ENCODE results near the gene DSC2. TPM values are rescaled to one million over a fixed set of nuclear protein-coding genes. Genes with fewer than 3 reads are reported as not detected.

The DSC2 gene
- total RNA-seq, 1 donor from 2014 or later: 4.2 TPM

Other genes starting within 250 kb of the DSC2 start
- gene DSC3, start 59.7 kb downstream of the DSC2 start, total RNA-seq: under 0.01 TPM
- not detected for gene DSC1, start 60.4 kb upstream of the DSC2 start, total RNA-seq
- not detected for gene DSG1, start 215.7 kb upstream of the DSC2 start, total RNA-seq